GM12878 (cell line): ENCODE results near the gene PPARD. TPM values are rescaled to one million over a fixed set of nuclear protein-coding genes. Genes with fewer than 3 reads are reported as not detected.

Experiments
- BCLAF1 ChIP-seq: fragments of 450-650 bp; IDR thresholded peaks from 2 replicates; pipeline ENCODE4 v1.6.1; 2017; ENCODE audit warnings: antibody characterized with exemption, mild to moderate bottlenecking, moderate library complexity
- CBX5 ChIP-seq: sonication (generic); IDR thresholded peaks from 2 replicates; pipeline ENCODE4 v1.6.1; 2016; ENCODE audit warnings: low read depth, moderate library complexity, mild to moderate bottlenecking, inconsistent platforms
- ESRRA ChIP-seq: IDR thresholded peaks from 2 replicates; pipeline ENCODE4 v1.6.1; 2012; ENCODE audit warnings: mild to moderate bottlenecking, low read length, improper control_type of control experiment
- GATAD2B ChIP-seq: fragments of 450-650 bp; conservative IDR thresholded peaks from 2 replicates; pipeline ENCODE4 v1.6.1; 2017; ENCODE audit warnings: low read depth, mild to moderate bottlenecking, moderate library complexity
- HDAC2 ChIP-seq: fragments of 200-600 bp; sonication (generic); IDR thresholded peaks from 2 replicates; pipeline ENCODE4 v1.6.1; 2017
- HDGF ChIP-seq: fragments of 450-650 bp; IDR thresholded peaks from 2 replicates; pipeline ENCODE4 v1.6.1; 2016; ENCODE audit warnings: antibody characterized with exemption
- MXI1 ChIP-seq: fragments of 150-350 bp; IDR thresholded peaks from 2 replicates; pipeline ENCODE4 v1.6.1; 2011; ENCODE audit warnings: low read depth, mild to moderate bottlenecking, inconsistent platforms, low read length, improper control_type of control experiment
- NFYA ChIP-seq: IDR thresholded peaks from 2 replicates; pipeline ENCODE4 v1.6.1; 2011; ENCODE audit warnings: low read depth, mild to moderate bottlenecking, low read length, improper control_type of control experiment, borderline replicate concordance
- NR2C2 ChIP-seq: IDR thresholded peaks from 2 replicates; pipeline ENCODE4 v1.6.1; 2011; ENCODE audit warnings: borderline replicate concordance, low read depth; ENCODE audit not compliant: control insufficient read depth, insufficient read length
- PBX3 ChIP-seq: IDR thresholded peaks from 2 replicates; pipeline ENCODE4 v1.6.1; 2011; ENCODE audit warnings: mild to moderate bottlenecking, low read depth, low read length, moderate library complexity; ENCODE audit not compliant: insufficient replicate concordance
- POLR2AphosphoS2 ChIP-seq: IDR thresholded peaks from 2 replicates; pipeline ENCODE4 v1.6.1; 2011; ENCODE audit warnings: low read depth, mild to moderate bottlenecking, low read length, improper control_type of control experiment, moderate library complexity
- SMAD5 ChIP-seq: IDR thresholded peaks from 2 replicates; pipeline ENCODE4 v1.6.1; 2016; ENCODE audit warnings: antibody characterized with exemption, low read depth
- SUPT20H ChIP-seq: IDR thresholded peaks from 2 replicates; pipeline ENCODE4 v1.6.1; 2011; ENCODE audit warnings: low read depth, mild to moderate bottlenecking, low read length, moderate library complexity, borderline replicate concordance; ENCODE audit not compliant: control insufficient read depth
- ZBTB40 ChIP-seq: fragments of 450-650 bp; IDR thresholded peaks from 2 replicates; pipeline ENCODE4 v1.6.1; 2016; ENCODE audit warnings: mild to moderate bottlenecking, moderate library complexity, borderline replicate concordance
- ZNF592 ChIP-seq: fragments of 450-650 bp; IDR thresholded peaks from 2 replicates; pipeline ENCODE4 v1.6.1; 2017; ENCODE audit warnings: mild to moderate bottlenecking, moderate library complexity
- polyA plus RNA-seq, 11 experiments: library from polyadenylated mRNA; depleted of rRNA in 4 of 11; unstranded in 6 of 11; stranded (reverse) in 5 of 11; fragments of >200 nt; fragmentation: Nextera tagmentation in 4 of 11; fragmentation: Illumina TruSeq in 1 of 11; extraction: Ambion mirVana in 4 of 11; extraction: Trizol in 1 of 11; gene quantifications; 1 replicate in 1 of 11; 2 replicates in 10 of 11; pipeline versions ENCODE4 v1.2.1 to v1.2.3, GENCODE V29; 2011 to 2016; ENCODE audit warnings: inconsistent platforms in 2 of 11, missing spikeins in 2 of 11, low read depth in 1 of 11
- total RNA-seq, 4 experiments: library from RNA; depleted of rRNA in 3 of 4; stranded (reverse); fragments of >200 nt in 3 of 4; fragmentation: Illumina TruSeq in 1 of 4; extraction: Trizol in 1 of 4; gene quantifications; 2 replicates each; pipeline versions ENCODE4 v1.2.1 to v1.2.3, GENCODE V29; 2013 to 2021

Gene PPARD
- total and polyA plus RNA-seq, 10 of the 15 experiments (the other 5 are each of a cell fraction or from before 2014, with no cell fraction given): 0.05 to 12.6 (median 6.7) TPM

GRCh38 chr6:35468181-35468979 is 126.0 kb downstream of the PPARD start, which contains the start of gene RPL10A (continued):
- TF ChIP-seq ZBTB40 (no peak), ESRRA (no peak), SMAD5 (peak; percentile 99), SUPT20H (no peak), ZNF592 (no peak), GATAD2B (peak; percentile 91), POLR2AphosphoS2 (peak; percentile 99), NFYA (no peak), BCLAF1 (no peak), PBX3 (no peak), MXI1 (peak; percentile 98), HDAC2 (no peak), HDGF (no peak), CBX5 (0 out of 2 replicates have a peak, but pooled peaks have one; percentile 76), NR2C2 (no peak)
